HepG2 (cell line): ENCODE data around the gene HSPB6. TPM values are rescaled to one million over a fixed set of nuclear protein-coding genes. Genes with fewer than 3 reads are reported as not detected.

ENCODE experiments used
- CBFB ChIP-seq: sonication (generic); formaldehyde crosslinking; IDR thresholded peaks from 2 replicates; pipeline ENCODE4 v1.4.0; 2020; ENCODE audit warnings: missing genetic modification reagents
- CENPX ChIP-seq: sonication (generic); formaldehyde crosslinking; IDR thresholded peaks from 2 replicates; pipeline ENCODE4 v1.9.0; 2021; ENCODE audit warnings: mild to moderate bottlenecking, missing genetic modification reagents, moderate library complexity
- CREBL2 ChIP-seq: sonication (generic); formaldehyde crosslinking; IDR thresholded peaks from 2 replicates; pipeline ENCODE4 v1.8.1; 2023; ENCODE audit warnings: missing genetic modification reagents, mild to moderate bottlenecking, borderline replicate concordance
- CSRNP2 ChIP-seq: sonication (generic); formaldehyde crosslinking; conservative IDR thresholded peaks from 2 replicates; pipeline ENCODE4 v1.8.0; 2022; ENCODE audit warnings: low read depth, missing genetic modification reagents
- EZH2 ChIP-seq: conservative IDR thresholded peaks from 2 replicates; pipeline ENCODE4 v1.6.1; 2012; ENCODE audit warnings: mild to moderate bottlenecking, low read depth, low read length, moderate library complexity
- GABPB1 ChIP-seq: IDR thresholded peaks from 2 replicates; pipeline ENCODE4 v1.6.1; 2016; ENCODE audit warnings: mild to moderate bottlenecking, missing genetic modification reagents, moderate library complexity, missing compliant biosample characterization
- GATAD1 ChIP-seq: IDR thresholded peaks from 2 replicates; pipeline ENCODE4 v1.6.1; 2016; ENCODE audit warnings: missing genetic modification reagents, missing compliant biosample characterization
- HMGXB3 ChIP-seq: sonication (generic); formaldehyde crosslinking; IDR thresholded peaks from 2 replicates; pipeline ENCODE4 v1.4.0; 2020; ENCODE audit warnings: missing genetic modification reagents, borderline replicate concordance
- MED13 ChIP-seq: sonication (generic); formaldehyde crosslinking; IDR thresholded peaks from 2 replicates; pipeline ENCODE4 v1.5.0; 2020; ENCODE audit warnings: missing genetic modification reagents
- MYC ChIP-seq: sonication (generic); formaldehyde crosslinking; IDR thresholded peaks from 2 replicates; pipeline ENCODE4 v1.9.0; 2021; ENCODE audit warnings: missing genetic modification reagents, borderline replicate concordance
- REXO4 ChIP-seq: sonication (generic); formaldehyde crosslinking; IDR thresholded peaks from 2 replicates; pipeline ENCODE4 v1.8.0; 2022; ENCODE audit warnings: missing genetic modification reagents, mild to moderate bottlenecking, borderline replicate concordance
- TFAP4 ChIP-seq: sonication (generic); IDR thresholded peaks from 2 replicates; pipeline ENCODE4 v1.6.1; 2016; ENCODE audit warnings: low read depth, borderline replicate concordance
- ZNF143 ChIP-seq: sonication (generic); formaldehyde crosslinking; IDR thresholded peaks from 2 replicates; pipeline ENCODE4 v1.4.0; 2020; ENCODE audit warnings: missing genetic modification reagents
- ZNF207 ChIP-seq: fragments of 450-650 bp; IDR thresholded peaks from 2 replicates; pipeline ENCODE4 v1.6.1; 2016; ENCODE audit warnings: antibody characterized with exemption, borderline replicate concordance
- ZNF235 ChIP-seq: sonication (generic); formaldehyde crosslinking; IDR thresholded peaks from 2 replicates; pipeline ENCODE4 v1.8.1; 2023; ENCODE audit warnings: mild to moderate bottlenecking, missing genetic modification reagents, borderline replicate concordance
- ZNF605 ChIP-seq: sonication (generic); formaldehyde crosslinking; IDR thresholded peaks from 2 replicates; pipeline ENCODE4 v1.8.0; 2022; ENCODE audit warnings: mild to moderate bottlenecking, missing genetic modification reagents
- ZNF746 ChIP-seq: sonication (generic); formaldehyde crosslinking; IDR thresholded peaks from 2 replicates; pipeline ENCODE4 v1.8.0; 2022; ENCODE audit warnings: mild to moderate bottlenecking, missing genetic modification reagents
- ZNF781 ChIP-seq: sonication (generic); formaldehyde crosslinking; IDR thresholded peaks from 2 replicates; pipeline ENCODE4 v1.5.1; 2020; ENCODE audit warnings: borderline replicate concordance, mild to moderate bottlenecking, missing genetic modification reagents; ENCODE audit errors: not compliant biosample characterization
- ZNF83 ChIP-seq: sonication (generic); formaldehyde crosslinking; IDR thresholded peaks from 2 replicates; pipeline ENCODE4 v1.4.0; 2020; ENCODE audit warnings: missing genetic modification reagents, mild to moderate bottlenecking, borderline replicate concordance
- ZNF891 ChIP-seq: sonication (generic); formaldehyde crosslinking; IDR thresholded peaks from 2 replicates; pipeline ENCODE4 v1.5.0; 2020; ENCODE audit warnings: mild to moderate bottlenecking, missing genetic modification reagents
- polyA plus RNA-seq, 8 experiments: library from polyadenylated mRNA; depleted of rRNA in 3 of 8; stranded (reverse) in 7 of 8; unstranded in 1 of 8; fragments of >200 nt; fragmentation: Illumina TruSeq in 4 of 8; extraction: Trizol in 4 of 8; gene quantifications; 2 replicates each; pipeline versions ENCODE4 v1.2.1 to v1.2.3, GENCODE V29; 2011 to 2016; ENCODE audit warnings: low read depth in 4 of 8, missing spikeins in 1 of 8, mixed read lengths in 1 of 8; ENCODE audit not compliant: insufficient read depth in 1 of 8
- total RNA-seq, 5 experiments: library from RNA; depleted of rRNA; stranded (reverse); fragments of >200 nt; fragmentation: Illumina TruSeq; extraction: Trizol; gene quantifications; 2 replicates each; pipeline ENCODE4 v1.2.3, GENCODE V29; 2016; ENCODE audit warnings: low read depth in 1 of 5
- TF ChIP-seq, protein P1 (sequence below): sonication (generic); formaldehyde crosslinking; IDR thresholded peaks from 2 replicates; pipeline ENCODE4 v1.9.0; 2021; ENCODE audit warnings: missing genetic modification reagents, mild to moderate bottlenecking, borderline replicate concordance

The HSPB6 gene
- total and polyA plus RNA-seq, 2 of the 13 experiments (the other 11 are each of a cell fraction or from before 2014, with no cell fraction given) = 0.18 TPM; not detected in 1

DNA sequence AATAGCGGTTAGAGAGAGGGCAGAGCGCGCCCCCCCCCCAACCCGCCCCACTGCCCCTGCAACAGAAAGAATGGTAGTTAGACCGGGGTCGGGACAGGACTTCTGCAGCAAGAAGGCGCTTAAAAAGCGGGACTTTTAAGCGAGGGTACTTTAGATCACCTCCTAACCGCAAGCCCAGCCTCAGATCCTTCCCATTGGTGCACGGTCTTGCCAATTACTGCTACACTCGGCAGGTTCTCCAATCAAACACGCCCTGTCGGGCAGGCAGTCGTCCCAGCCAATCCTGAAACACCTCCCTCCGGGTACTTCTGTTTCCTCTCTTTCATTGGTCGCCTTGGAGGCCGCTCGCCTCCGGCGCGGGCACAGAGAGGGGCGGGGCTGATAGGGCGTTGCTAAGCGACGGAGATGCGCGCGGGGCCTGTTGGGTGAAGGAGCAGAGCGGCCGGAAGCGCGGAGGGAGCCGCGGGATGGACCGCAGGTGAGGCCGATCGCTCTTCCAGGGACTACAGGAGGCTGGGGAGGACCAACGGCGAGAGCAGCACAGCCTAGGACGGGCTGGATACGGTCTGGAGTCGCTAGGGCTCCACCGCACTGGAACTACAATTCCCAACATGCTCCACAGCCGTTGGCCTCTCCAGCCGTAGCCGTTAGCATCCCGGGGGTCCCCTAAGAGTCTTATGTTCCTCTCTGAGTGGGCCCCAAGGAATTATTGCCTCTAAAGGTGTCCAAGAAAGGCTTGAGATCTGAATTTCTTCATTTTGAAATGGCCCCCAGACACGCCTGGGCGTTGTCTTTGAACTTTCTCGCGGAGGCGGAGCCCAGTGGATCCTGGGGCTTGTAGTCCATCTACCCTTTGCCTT lies 1.1 kb upstream of the HSPB6 start, which contains the start of gene PROSER3 (continued):
- TF ChIP-seq HMGXB3 (CRISPR knock-in tag) = peak; percentile 87; the same call in 1 of the 2 replicates
- TF ChIP-seq ZNF605 (CRISPR knock-in tag) = peak; percentile 55
- TF ChIP-seq, protein P1, sequence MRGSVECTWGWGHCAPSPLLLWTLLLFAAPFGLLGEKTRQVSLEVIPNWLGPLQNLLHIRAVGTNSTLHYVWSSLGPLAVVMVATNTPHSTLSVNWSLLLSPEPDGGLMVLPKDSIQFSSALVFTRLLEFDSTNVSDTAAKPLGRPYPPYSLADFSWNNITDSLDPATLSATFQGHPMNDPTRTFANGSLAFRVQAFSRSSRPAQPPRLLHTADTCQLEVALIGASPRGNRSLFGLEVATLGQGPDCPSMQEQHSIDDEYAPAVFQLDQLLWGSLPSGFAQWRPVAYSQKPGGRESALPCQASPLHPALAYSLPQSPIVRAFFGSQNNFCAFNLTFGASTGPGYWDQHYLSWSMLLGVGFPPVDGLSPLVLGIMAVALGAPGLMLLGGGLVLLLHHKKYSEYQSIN (CRISPR knock-in tag) = no peak
- no peak for TF ChIP-seq CSRNP2 (CRISPR knock-in tag)
- no peak for TF ChIP-seq CREBL2 (CRISPR knock-in tag)
- no peak for TF ChIP-seq MED13
- TF ChIP-seq ZNF235 = no peak
- 0 out of 2 replicates have a peak, but pooled peaks have one; percentile 87 for TF ChIP-seq ZNF83 (CRISPR knock-in tag)
- TF ChIP-seq ZNF781 (CRISPR knock-in tag) = no peak
- TF ChIP-seq CENPX (CRISPR knock-in tag) = no peak
- TF ChIP-seq ZNF891 = peak; percentile 75; the same call in 1 of the 2 replicates
- peak; percentile 71 for TF ChIP-seq GATAD1 (CRISPR knock-in tag)
- TF ChIP-seq TFAP4 = peak; percentile 16; the same call in 1 of the 2 replicates
- peak; percentile 91 for TF ChIP-seq ZNF143 (CRISPR knock-in tag)
- peak; percentile 57; the same call in 1 of the 2 replicates for TF ChIP-seq ZNF746 (CRISPR knock-in tag)
- no peak for TF ChIP-seq REXO4 (CRISPR knock-in tag)
- no peak for TF ChIP-seq EZH2
- peak; percentile 80 for TF ChIP-seq MYC
- TF ChIP-seq GABPB1 (CRISPR knock-in tag) = peak; percentile 92
- TF ChIP-seq CBFB = peak; percentile 97
- no peak for TF ChIP-seq ZNF207
